HG03280 (cell line): ENCODE results near the gene MCF2L.
"Not testable (repeated sequence)": the region's sequence is repeated elsewhere in the genome, so short reads cannot be mapped to it uniquely, and the experiment has no call there.

ENCODE experiments used
- ATAC-seq: cut with Tn5 transposase; IDR thresholded peaks from one replicate; pipeline ENCODE4 v1.9.1; 2021; ENCODE audit warnings: mild to moderate bottlenecking, moderate library complexity; ENCODE audit not compliant: unreplicated experiment

Gene MCF2L

DNA sequence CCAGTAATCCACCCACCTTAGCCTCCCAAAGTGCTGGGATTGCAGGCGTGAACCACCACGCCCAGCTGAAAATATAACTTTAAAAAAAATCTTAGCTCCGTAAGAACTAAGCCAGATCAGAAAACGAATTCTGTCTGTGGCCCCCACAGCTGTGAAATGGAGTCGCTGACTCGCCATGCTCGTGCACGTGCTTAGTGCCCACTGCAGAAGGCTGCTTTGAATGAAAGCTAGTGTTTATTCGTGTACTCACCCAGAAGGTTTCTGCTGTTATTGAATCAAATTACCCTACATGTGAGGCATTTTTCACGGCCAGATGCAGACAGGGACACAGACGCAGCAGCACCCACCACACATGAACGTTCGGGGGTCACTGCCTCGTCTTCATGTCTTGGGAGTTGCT is 74.9 kb downstream of the MCF2L start:
- ATAC-seq = no peak

DNA sequence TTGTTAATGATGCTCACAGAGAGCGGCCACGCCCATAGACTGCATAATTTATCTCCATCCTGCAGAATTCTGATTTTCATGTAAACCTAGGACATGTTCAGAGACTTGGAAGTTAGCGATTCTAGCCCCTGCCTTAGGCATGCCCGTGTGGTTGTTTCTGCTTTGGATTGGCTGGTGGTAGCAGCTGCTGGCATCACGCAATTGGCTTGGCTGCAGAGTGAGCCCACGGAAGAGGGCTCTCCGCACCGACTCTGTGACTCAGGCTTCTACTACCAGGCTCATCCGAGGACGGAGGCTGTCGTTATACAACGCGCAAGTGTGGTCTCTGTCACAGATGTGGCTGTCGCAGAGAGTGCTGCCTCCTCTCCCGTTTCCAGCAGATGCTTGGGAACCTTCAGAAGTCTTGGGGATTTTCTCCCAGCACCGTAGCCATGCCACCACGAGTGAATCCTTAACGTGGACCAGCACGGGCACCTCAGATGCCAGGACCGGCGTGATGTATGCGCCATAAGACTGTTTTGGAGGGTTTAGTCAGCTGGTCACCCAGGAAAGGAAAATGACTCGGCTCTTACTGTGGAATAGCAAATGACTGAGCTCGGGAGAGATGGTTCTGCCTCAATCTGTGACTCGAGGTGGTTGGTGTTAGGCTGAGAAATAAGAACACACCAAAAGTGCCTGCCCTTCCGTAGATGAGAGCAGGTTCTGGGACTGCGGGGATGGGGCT is 75.5 kb downstream of the MCF2L start:
- ATAC-seq = no peak

- no peak for ATAC-seq
Observed at GRCh38 chr13:113045251-113046127, 76.5 kb downstream of the MCF2L start.

- ATAC-seq = no peak
Observed at GRCh38 chr13:113046128-113046882, 77.3 kb downstream of the MCF2L start.

GRCh38 chr13:113046883-113047244 is 77.8 kb downstream of the MCF2L start:
- ATAC-seq = no peak

- no peak for ATAC-seq
Observed at GRCh38 chr13:113047587-113047986, 78.6 kb downstream of the MCF2L start.

DNA sequence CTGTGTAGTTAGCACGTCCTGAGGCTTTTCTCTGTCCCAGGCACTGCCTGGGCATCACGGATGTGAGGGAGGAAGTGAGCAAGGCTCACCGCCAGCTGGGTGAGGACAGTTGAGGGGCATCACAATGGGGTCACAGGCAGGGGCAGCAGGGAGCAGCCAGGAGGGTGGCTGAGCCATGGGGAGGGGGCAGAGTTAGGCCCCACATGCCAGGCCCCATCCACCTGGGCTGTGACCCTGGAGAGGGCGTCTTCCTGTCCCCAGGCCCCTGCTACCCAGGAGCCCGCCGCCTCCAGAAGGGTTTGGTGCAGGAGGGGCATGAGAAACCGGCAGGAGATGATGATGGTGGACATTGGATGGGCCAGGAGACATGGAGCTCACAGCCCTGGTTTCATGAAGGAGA is 79.8 kb downstream of the MCF2L start:
- ATAC-seq = no peak

- ATAC-seq = no peak
Observed at GRCh38 chr13:113049521-113049941, 80.5 kb downstream of the MCF2L start.

DNA sequence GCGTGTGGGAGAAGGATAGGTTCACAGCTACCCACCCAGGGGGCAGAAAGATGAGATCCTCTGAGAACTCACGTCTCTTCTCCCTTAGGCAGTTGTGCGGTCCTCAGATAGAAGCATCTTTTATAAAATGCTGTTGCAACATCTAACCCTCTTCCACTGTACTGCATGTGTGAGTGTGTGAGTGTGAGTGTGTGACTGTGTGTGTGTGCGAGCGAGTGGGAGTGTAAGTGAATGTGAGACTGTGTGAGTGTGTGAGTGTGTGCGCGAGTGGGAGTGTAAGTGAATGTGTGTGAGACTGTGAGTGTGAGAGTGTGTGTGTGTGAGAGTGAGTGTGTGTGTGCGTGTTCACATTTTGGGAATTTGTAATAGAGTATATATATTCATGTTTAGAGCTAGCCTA is 81.0 kb downstream of the MCF2L start:
- ATAC-seq = no peak

DNA sequence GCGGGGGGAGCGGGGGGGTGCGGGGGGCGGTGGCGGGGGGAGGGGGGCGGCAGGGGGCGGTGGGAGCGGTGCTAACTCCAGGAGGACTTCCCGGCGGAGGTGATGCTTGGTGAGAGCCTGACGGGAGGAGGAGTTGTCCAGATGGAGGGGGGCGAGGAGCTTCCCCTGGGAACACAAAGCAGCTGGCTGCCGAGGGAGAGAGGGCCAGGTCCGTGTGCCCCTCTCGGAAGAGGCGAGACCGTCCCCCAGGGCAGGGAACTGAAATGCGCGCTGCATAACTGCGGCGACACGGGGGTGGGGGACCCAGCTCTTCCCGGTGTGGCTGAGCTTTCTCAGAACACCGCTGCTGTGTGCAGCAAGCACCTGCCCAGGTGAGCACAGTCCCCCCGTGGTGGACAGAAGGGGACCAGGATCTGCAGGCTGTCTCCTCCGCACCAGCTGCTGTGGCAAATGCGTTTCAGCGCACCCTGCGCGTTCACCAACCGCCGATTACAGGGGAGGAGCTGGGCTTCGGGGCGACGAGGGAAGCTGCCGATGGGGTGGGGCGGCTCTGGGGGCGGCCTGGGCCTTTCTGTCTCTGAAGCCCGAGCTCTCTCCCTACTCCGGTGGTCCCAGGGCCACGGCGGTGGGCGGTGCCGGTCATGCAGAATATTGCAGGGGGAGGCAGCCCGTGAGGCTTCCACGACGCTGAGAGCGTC is 81.9 kb downstream of the MCF2L start:
- no peak for ATAC-seq

GRCh38 chr13:113051641-113052040 is 82.6 kb downstream of the MCF2L start:
- no peak for ATAC-seq

DNA sequence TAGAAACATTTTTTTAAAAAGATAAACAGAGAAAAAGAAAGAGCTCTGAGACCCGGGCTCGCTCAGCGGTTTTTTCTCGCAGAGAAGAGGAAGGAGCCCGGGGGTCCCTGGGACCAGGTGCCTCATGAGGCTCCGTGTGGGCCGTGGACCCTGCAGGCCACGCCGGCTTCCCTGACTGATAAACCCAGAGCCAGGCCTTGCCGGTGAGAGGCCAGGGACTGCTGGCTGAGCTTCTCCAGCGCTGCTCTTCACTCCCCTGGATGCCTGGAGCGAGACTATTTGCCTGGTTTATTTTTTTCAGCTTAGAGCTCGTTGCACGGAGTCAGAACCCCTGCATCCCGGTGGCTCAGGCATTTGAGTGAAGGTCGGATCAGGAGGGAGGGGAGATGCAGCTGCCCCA is 83.2 kb downstream of the MCF2L start:
- ATAC-seq = no peak

- no peak for ATAC-seq
Observed at GRCh38 chr13:113052971-113053370, 84.0 kb downstream of the MCF2L start.

GRCh38 chr13:113053376-113053775 is 84.4 kb downstream of the MCF2L start:
- ATAC-seq = no peak

DNA sequence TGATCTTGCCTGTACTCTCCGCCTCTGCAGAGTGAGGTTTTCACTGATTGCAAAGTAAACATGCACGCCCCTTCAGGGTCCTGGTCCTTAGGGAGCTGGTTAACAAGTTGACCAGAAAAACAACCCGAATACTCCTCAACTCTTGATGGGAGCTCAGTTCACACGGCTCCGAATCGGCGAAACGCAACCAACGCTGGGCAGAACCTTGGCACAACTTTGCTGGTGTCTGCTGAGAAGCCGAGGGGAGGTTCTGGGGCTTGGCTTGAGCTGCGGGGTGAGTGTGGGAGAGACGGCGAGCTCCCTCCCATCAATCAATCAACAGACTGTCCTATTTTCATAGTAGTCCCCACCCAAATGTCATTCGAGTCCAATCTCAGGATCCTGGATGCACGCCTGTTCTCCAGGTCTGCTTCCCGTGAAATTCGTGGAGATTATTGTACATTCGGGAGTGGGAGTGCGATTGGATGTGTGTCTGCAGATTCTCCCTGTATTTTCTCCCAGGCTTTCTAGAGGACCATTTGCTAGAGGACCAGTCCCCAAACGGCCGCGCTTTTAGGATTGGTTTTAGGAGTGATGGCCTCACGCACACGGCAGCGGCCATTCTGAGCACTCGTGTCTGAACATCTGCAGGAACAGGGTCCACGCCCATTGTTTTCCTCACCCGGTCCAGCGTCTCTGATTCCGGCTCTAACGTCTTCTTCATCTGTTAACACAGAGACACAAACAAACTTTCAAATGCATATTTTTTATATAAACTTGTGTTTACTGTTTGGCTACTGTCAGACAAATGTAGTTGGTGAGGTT is 85.0 kb downstream of the MCF2L start:
- ATAC-seq = no peak

- ATAC-seq = no peak
Observed at GRCh38 chr13:113057084-113057483, 88.1 kb downstream of the MCF2L start.

- ATAC-seq = not testable (repeated sequence)
Observed at GRCh38 chr13:113057559-113057958, 88.5 kb downstream of the MCF2L start.

DNA sequence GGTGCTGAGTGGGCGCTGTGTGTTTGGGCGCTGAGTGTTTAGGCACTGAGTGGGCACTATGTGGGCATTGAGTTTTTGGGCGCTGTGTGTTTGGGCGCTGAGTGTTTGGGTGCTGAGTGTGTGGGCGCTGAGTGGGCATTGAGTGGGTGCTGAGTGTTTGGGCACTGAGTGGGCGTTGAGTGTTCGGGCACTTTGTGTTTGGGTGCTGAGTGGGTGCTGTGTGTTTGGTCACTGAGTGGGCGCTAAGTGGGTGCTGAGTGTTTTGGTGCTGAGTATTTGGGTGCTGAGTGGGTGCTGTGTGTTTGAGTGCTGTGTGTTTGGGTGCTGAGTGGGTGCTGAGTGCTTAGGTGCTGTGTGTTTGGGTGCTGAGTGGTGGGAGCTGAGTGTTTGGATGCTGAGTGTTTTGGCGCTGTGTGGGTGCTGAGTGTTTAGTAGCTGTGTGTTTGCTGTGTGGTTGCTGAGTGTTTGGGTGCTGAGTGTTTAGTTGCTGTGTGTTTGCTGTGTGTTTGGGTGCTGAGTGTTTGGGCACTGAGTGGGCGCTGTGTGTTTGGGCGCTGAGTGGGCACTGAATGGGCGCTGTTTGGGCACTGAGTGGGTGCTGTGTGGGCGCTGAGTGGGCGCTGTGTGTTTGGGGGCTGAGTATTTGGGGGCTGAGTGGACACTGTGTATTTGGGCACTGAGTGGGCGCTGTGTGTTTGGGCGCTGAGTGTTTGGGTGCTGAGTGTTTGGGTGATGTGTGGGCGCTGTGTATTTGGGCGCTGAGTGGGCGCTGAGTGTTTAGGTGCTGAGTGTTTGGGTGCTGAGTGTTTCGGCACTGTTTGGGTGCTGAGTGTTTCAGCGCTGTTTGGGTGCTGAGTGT is 89.3 kb downstream of the MCF2L start:
- ATAC-seq = no peak
